Hepatocyte (in vitro differentiated cells): ENCODE measurements around the gene PWWP2A. TPM values are rescaled to one million over a fixed set of nuclear protein-coding genes. Genes with fewer than 3 reads are reported as not detected.

Experiments used
- DNase-seq: peaks from one replicate; pipeline ENCODE4 v3.0.0-alpha.2; 2016; ENCODE audit warnings: low spot score
- H2AFZ ChIP-seq: fragments of 200-600 bp; sonication (generic); 2 replicates; pipeline ENCODE4 v1.6.0; 2016; ENCODE audit warnings: antibody characterized with exemption, mild to moderate bottlenecking
- H3K27ac ChIP-seq: fragments of 200-600 bp; sonication (generic); 2 replicates; pipeline ENCODE4 v1.5.1; 2016; ENCODE audit warnings: mild to moderate bottlenecking
- H3K27me3 ChIP-seq: fragments of 200-600 bp; sonication (generic); 2 replicates; pipeline ENCODE4 v1.6.1; 2016
- H3K36me3 ChIP-seq: fragments of 200-600 bp; sonication (generic); replicated peaks from 2 replicates; pipeline ENCODE4 v1.5.1; 2016; ENCODE audit warnings: low read depth; ENCODE audit not compliant: insufficient read depth
- H3K4me1 ChIP-seq: fragments of 200-600 bp; sonication (generic); 2 replicates; pipeline ENCODE4 v1.5.1; 2016; ENCODE audit warnings: mild to moderate bottlenecking, moderate library complexity; ENCODE audit not compliant: insufficient read depth
- H3K4me2 ChIP-seq: fragments of 200-600 bp; sonication (generic); 2 replicates; pipeline ENCODE4 v1.6.0; 2016
- H3K4me3 ChIP-seq: fragments of 200-600 bp; sonication (generic); 2 replicates; pipeline ENCODE4 v1.5.1; 2016; ENCODE audit warnings: mild to moderate bottlenecking
- H3K79me2 ChIP-seq: fragments of 200-600 bp; sonication (generic); 2 replicates; pipeline ENCODE4 v1.6.0; 2017; ENCODE audit warnings: mild to moderate bottlenecking
- H3K9me2 ChIP-seq: fragments of 200-600 bp; sonication (generic); replicated peaks from 2 replicates; pipeline ENCODE4 v1.6.0; 2017; ENCODE audit warnings: mild to moderate bottlenecking; ENCODE audit not compliant: insufficient read depth
- H3K9me3 ChIP-seq: fragments of 200-600 bp; sonication (generic); 2 replicates; pipeline ENCODE4 v1.5.1; 2016; ENCODE audit warnings: low read depth, mild to moderate bottlenecking
- H4K20me1 ChIP-seq: fragments of 200-600 bp; sonication (generic); 2 replicates; pipeline ENCODE4 v1.6.0; 2016; ENCODE audit warnings: mild to moderate bottlenecking; ENCODE audit not compliant: insufficient read depth, poor library complexity, severe bottlenecking
- CTCF ChIP-seq: fragments of 200-600 bp; sonication (generic); IDR thresholded peaks from 2 replicates; pipeline ENCODE4 v1.5.1; 2016; ENCODE audit warnings: antibody characterized with exemption, mild to moderate bottlenecking; ENCODE audit not compliant: poor library complexity
- EZH2 ChIP-seq: fragments of 200-600 bp; sonication (generic); IDR thresholded peaks from 2 replicates; pipeline ENCODE4 v1.6.1; 2016; ENCODE audit warnings: antibody characterized with exemption, mild to moderate bottlenecking, borderline replicate concordance
- EZH2phosphoT487 ChIP-seq: fragments of 200-600 bp; sonication (generic); IDR thresholded peaks from one replicate; pipeline ENCODE4 v1.6.1; 2018; ENCODE audit warnings: antibody characterized with exemption, mild to moderate bottlenecking, low read depth, moderate library complexity; ENCODE audit not compliant: unreplicated experiment, severe bottlenecking
- WGBS: methylation state at CpG from one replicate; pipeline ENCODE4 v1.1.6; 2016; ENCODE audit warnings: low lambda C conversion rate; ENCODE audit errors: missing lambda C conversion rate; 5-methylcytosine and 5-hydroxymethylcytosine counted together
- polyA plus RNA-seq: library from polyadenylated mRNA; unstranded; fragments of >200 nt; fragmentation: Nextera tagmentation; extraction: Ambion mirVana; gene quantifications from 2 replicates; pipeline ENCODE4 v1.2.1, GENCODE V29; 2016
- total RNA-seq: library from RNA; depleted of rRNA; stranded (reverse); fragments of >200 nt; gene quantifications from 2 replicates; pipeline ENCODE4 v1.2.3, GENCODE V29; 2014

Gene PWWP2A, protein sequence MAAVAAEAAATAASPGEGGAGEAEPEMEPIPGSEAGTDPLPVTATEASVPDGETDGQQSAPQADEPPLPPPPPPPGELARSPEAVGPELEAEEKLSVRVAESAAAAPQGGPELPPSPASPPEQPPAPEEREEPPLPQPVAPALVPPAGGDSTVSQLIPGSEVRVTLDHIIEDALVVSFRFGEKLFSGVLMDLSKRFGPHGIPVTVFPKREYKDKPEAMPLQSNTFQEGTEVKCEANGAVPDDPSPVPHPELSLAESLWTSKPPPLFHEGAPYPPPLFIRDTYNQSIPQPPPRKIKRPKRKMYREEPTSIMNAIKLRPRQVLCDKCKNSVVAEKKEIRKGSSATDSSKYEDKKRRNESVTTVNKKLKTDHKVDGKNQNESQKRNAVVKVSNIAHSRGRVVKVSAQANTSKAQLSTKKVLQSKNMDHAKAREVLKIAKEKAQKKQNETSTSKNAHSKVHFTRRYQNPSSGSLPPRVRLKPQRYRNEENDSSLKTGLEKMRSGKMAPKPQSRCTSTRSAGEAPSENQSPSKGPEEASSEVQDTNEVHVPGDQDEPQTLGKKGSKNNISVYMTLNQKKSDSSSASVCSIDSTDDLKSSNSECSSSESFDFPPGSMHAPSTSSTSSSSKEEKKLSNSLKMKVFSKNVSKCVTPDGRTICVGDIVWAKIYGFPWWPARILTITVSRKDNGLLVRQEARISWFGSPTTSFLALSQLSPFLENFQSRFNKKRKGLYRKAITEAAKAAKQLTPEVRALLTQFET
- total RNA-seq (26.5 and 33.6 TPM in 2 replicates), polyA plus RNA-seq (17.3 and 18.4 TPM in 2 replicates)

DNA sequence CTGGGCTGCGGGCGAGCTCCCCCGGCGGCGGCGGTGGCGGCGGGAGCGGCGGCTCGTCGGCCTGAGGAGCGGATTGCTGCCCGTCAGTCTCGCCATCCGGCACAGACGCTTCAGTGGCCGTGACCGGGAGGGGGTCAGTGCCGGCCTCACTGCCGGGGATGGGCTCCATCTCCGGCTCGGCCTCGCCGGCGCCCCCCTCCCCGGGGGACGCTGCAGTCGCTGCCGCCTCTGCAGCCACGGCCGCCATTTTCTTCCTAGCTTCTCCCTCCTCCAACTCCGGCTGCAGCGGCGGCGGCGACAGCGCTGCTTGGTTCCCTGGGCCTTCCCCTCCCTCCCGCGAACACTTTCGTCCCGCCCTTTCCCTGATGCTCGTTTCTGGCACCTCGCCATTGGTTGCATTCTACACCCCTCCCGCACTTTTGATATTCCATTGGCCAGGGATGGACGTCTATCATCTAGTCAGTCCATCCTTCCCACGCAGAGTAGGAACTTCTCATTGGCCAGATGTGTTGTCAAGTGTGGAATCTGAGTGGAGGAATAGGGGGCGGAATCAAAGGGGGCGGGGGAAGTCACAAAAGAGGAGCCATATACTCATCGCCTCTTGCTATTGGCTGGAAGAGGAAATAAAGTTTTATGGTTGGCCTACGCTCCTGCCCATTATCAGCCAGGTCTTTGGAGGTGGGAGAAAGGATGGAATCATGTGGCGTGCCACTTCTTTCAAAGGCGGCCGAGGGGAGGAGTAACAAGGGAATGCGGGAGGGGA, at the start of gene PWWP2A:
Gene PWWP2A, minus strand, starts transcription at position 309 of the 763 bp plus-strand sequence. Its CDS starts 62 bp downstream, at position 247.
- Histone ChIP-seq H3K36me3 (no peaks in the 10 kb centered on the region), H2AFZ (peak within 1 kb of the TSS; percentile 72), H3K9me3 (no peaks in the 10 kb centered on the region), H3K4me3 (peak within 1 kb of the TSS; percentile 87), H3K27me3 (no peaks in the 10 kb centered on the region), H4K20me1 (peaks cover 10% of the 10 kb centered on the region), H3K27ac (peak within 1 kb of the TSS; percentile 90), H3K9me2 (no peaks in the 10 kb centered on the region), H3K4me2 (peak within 1 kb of the TSS; percentile 89), H3K4me1 (no peaks in the 10 kb centered on the region), H3K79me2 (peaks cover 32% of the 10 kb centered on the region)
- TF ChIP-seq CTCF: peak; percentile 20
- TF ChIP-seq EZH2phosphoT487: no peak
- peak; percentile 100 for DNase-seq
- 3% methylated on average over 35 of the region's 55 CpGs for WGBS

GRCh38 chr5:160167624-160168165, 48.4 kb upstream of the PWWP2A start:
- no peak overlapping the region for H3K4me2 ChIP-seq
- no peaks in the 10 kb centered on the region for H3K27me3 ChIP-seq
- H3K27ac ChIP-seq: no peak overlapping the region
- no peaks in the 10 kb centered on the region for H4K20me1 ChIP-seq
- 85% methylated on average over 3 of the region's 3 CpGs for WGBS
- H3K79me2 ChIP-seq: no peaks in the 10 kb centered on the region
- DNase-seq: no peak
- no peaks in the 10 kb centered on the region for H3K9me2 ChIP-seq
- peaks cover 7% of the 10 kb centered on the region for H3K4me1 ChIP-seq
- H2AFZ ChIP-seq: no peak overlapping the region
- TF ChIP-seq EZH2phosphoT487 (no peak), CTCF (no peak)
- H3K4me3 ChIP-seq: no peak overlapping the region
- H3K36me3 ChIP-seq: no peaks in the 10 kb centered on the region
- H3K9me3 ChIP-seq: no peaks in the 10 kb centered on the region

- Histone ChIP-seq H3K4me3 (no peak overlapping the region), H3K36me3 (no peaks in the 10 kb centered on the region), H3K27ac (no peak overlapping the region), H3K79me2 (no peaks in the 10 kb centered on the region), H3K4me2 (no peak overlapping the region), H3K9me3 (no peaks in the 10 kb centered on the region), H2AFZ (peak overlapping the region; percentile 17), H3K4me1 (peaks cover 7% of the 10 kb centered on the region), H4K20me1 (no peaks in the 10 kb centered on the region), H3K27me3 (no peaks in the 10 kb centered on the region), H3K9me2 (no peaks in the 10 kb centered on the region)
- 67% methylated on average over 10 of the region's 10 CpGs for WGBS
- TF ChIP-seq CTCF (no peak), EZH2 (no peak), EZH2phosphoT487 (no peak)
- DNase-seq: no peak
Observed at GRCh38 chr5:160166973-160167623, 47.8 kb upstream of the PWWP2A start.
